Choroid plexus epithelial cell (primary cell): Measurements from ENCODE around the gene IFT81.

Experiments
- DNase-seq: peaks from one replicate; pipeline ENCODE4 v3.0.0-alpha.2; 2010; ENCODE audit warnings: low read depth
- H3K4me3 ChIP-seq: 2 replicates; pipeline ENCODE4 v1.5.1; 2011; ENCODE audit warnings: low read depth, mild to moderate bottlenecking, control low read depth, low read length, moderate library complexity
- CTCF ChIP-seq: conservative IDR thresholded peaks from 2 replicates; pipeline ENCODE4 v1.5.1; 2011; ENCODE audit warnings: low read depth, mild to moderate bottlenecking, control low read depth, inconsistent platforms, low read length, moderate library complexity

Gene IFT81

GRCh38 chr12:110165540-110166159 is 41.5 kb downstream of the IFT81 start:
- TF ChIP-seq CTCF, result no peak
- H3K4me3 ChIP-seq, result no peak overlapping the region
- DNase-seq, result peak; percentile 5

- no peak for DNase-seq
- H3K4me3 ChIP-seq, result no peak overlapping the region
- no peak for TF ChIP-seq CTCF
These were observed 44.7 kb downstream of the IFT81 start for GRCh38 chr12:110168732-110169455.

GRCh38 chr12:110170535-110171185 is 46.5 kb downstream of the IFT81 start:
- peak; percentile 3 for DNase-seq
- no peak for TF ChIP-seq CTCF
- no peak overlapping the region for H3K4me3 ChIP-seq

- H3K4me3 ChIP-seq, result no peak overlapping the region
- no peak for TF ChIP-seq CTCF
- no peak for DNase-seq
These were observed 47.0 kb downstream of the IFT81 start for GRCh38 chr12:110171186-110171538.

GRCh38 chr12:110171636-110172035 is 47.5 kb downstream of the IFT81 start:
- no peak for DNase-seq
- no peak for TF ChIP-seq CTCF
- no peak overlapping the region for H3K4me3 ChIP-seq

- TF ChIP-seq CTCF, result no peak
- no peak for DNase-seq
- no peak overlapping the region for H3K4me3 ChIP-seq
These were observed 50.3 kb downstream of the IFT81 start for GRCh38 chr12:110174373-110174996.
